Keratinocyte (primary cell): ENCODE data around the gene TMEM87B. TPM values are rescaled to one million over a fixed set of nuclear protein-coding genes. Genes with fewer than 3 reads are reported as not detected.

Experiments used
- DNase-seq: peaks from one replicate; pipeline ENCODE4 v3.0.0-alpha.2; 2011; ENCODE audit warnings: low read depth, missing footprints, low spot score
- FAIRE-seq: peaks from 2 replicates; lab custom pipeline; 2011; peaks lifted over from hg19 to GRCh38; lab: Jason Lieb, UNC
- H2AFZ ChIP-seq: 2 replicates; pipeline ENCODE4 v1.6.0; 2012; ENCODE audit warnings: low read length, control low read depth, inconsistent platforms; ENCODE audit not compliant: control insufficient read depth
- H3K27ac ChIP-seq: 2 replicates; pipeline ENCODE4 v1.5.1; 2011; ENCODE audit warnings: low read length; ENCODE audit not compliant: control insufficient read depth, insufficient read depth
- H3K27me3 ChIP-seq: 3 replicates; pipeline ENCODE4 v1.6.0; 2011; ENCODE audit warnings: low read length; ENCODE audit not compliant: control insufficient read depth, insufficient read depth; ENCODE audit errors: extremely low read depth
- H3K36me3 ChIP-seq, 2 experiments: 2 replicates in 1 of 2; 3 replicates in 1 of 2; pipeline ENCODE4 v1.5.1; 2011; ENCODE audit warnings: low read length in 2 of 2, mild to moderate bottlenecking in 1 of 2; ENCODE audit not compliant: control insufficient read depth in 2 of 2, insufficient read depth in 2 of 2; ENCODE audit errors: extremely low read depth in 1 of 2
- H3K4me1 ChIP-seq: 3 replicates; pipeline ENCODE4 v1.5.1; 2011; ENCODE audit warnings: low read length; ENCODE audit not compliant: control insufficient read depth, insufficient read depth; ENCODE audit errors: extremely low read depth
- H3K4me2 ChIP-seq: 3 replicates; pipeline ENCODE4 v1.6.0; 2011; ENCODE audit warnings: low read depth, low read length; ENCODE audit not compliant: control insufficient read depth, insufficient read depth; ENCODE audit errors: extremely low read depth
- H3K4me3 ChIP-seq, 3 experiments: fragments of 200-600 bp in 1 of 3; sonication (generic) in 1 of 3; 2 replicates in 2 of 3; 3 replicates in 1 of 3; pipeline ENCODE4 v1.5.1; 2011 to 2016; ENCODE audit warnings: low read length in 3 of 3, mild to moderate bottlenecking in 3 of 3, control low read depth in 2 of 3, inconsistent platforms in 1 of 3, low read depth in 1 of 3, mixed read lengths in 1 of 3, mixed run types in 1 of 3, moderate library complexity in 1 of 3; ENCODE audit not compliant: control insufficient read depth in 2 of 3, insufficient read depth in 2 of 3; ENCODE audit errors: extremely low read depth in 1 of 3
- H3K79me2 ChIP-seq: 2 replicates; pipeline ENCODE4 v1.6.0; 2012; ENCODE audit warnings: low read length; ENCODE audit not compliant: control insufficient read depth, insufficient read depth
- H3K9ac ChIP-seq: 3 replicates; pipeline ENCODE4 v1.6.0; 2011; ENCODE audit warnings: low read length; ENCODE audit not compliant: control insufficient read depth, insufficient read depth; ENCODE audit errors: extremely low read depth
- H3K9me1 ChIP-seq: 3 replicates; pipeline ENCODE4 v1.6.0; 2011; ENCODE audit warnings: low read length; ENCODE audit not compliant: control insufficient read depth, insufficient read depth; ENCODE audit errors: extremely low read depth
- H3K9me3 ChIP-seq: 2 replicates; pipeline ENCODE4 v1.5.1; 2012; ENCODE audit warnings: low read depth, low read length; ENCODE audit not compliant: control insufficient read depth
- H4K20me1 ChIP-seq: 3 replicates; pipeline ENCODE4 v1.6.0; 2011; ENCODE audit warnings: low read length; ENCODE audit not compliant: control insufficient read depth, insufficient read depth; ENCODE audit errors: extremely low read depth
- EZH2 ChIP-seq: IDR thresholded peaks from one replicate; pipeline ENCODE4 v1.6.1; 2012; ENCODE audit warnings: inconsistent platforms, mild to moderate bottlenecking, low read length, moderate library complexity
- dilution Hi-C: fragments of 300-500 bp; cut with MboI; formaldehyde crosslinking; loops from one replicate; pipeline ENCODE4 v1.7.0; 2020; ENCODE audit warnings: low sequenced_read_pairs; ENCODE audit not compliant: extremely low pct_ligation_motif_present
- polyA plus RNA-seq, 5 experiments: library from polyadenylated mRNA; depleted of rRNA in 3 of 5; stranded (reverse) in 3 of 5; stranded (forward) in 1 of 5; unstranded in 1 of 5; fragments of >200 nt; gene quantifications; 1 replicate in 1 of 5; 2 replicates in 3 of 5; 3 replicates in 1 of 5; pipeline versions ENCODE4 v1.2.1 to v1.2.3, GENCODE V29; 2011 to 2012; ENCODE audit warnings: missing spikeins in 2 of 5, low read depth in 1 of 5, low replicate concordance in 1 of 5
- TF ChIP-seq, protein P1 (sequence below), 3 experiments: IDR thresholded peaks in 1 of 3; conservative IDR thresholded peaks in 1 of 3; optimal IDR thresholded peaks in 1 of 3; 2 replicates in 2 of 3; 3 replicates in 1 of 3; pipeline versions ENCODE3 to v1.5.1; 2011; ENCODE audit warnings: low read length in 3 of 3, mild to moderate bottlenecking in 3 of 3, moderate library complexity in 2 of 3, control low read depth in 1 of 3, inconsistent platforms in 1 of 3; ENCODE audit not compliant: insufficient read depth in 2 of 3; ENCODE audit errors: extremely low read depth in 1 of 3

TMEM87B gene
- polyA plus RNA-seq, 1 donor (not counting 4 experiments of a cell fraction or from before 2014, with no cell fraction given), result 37.3 TPM

DNA sequence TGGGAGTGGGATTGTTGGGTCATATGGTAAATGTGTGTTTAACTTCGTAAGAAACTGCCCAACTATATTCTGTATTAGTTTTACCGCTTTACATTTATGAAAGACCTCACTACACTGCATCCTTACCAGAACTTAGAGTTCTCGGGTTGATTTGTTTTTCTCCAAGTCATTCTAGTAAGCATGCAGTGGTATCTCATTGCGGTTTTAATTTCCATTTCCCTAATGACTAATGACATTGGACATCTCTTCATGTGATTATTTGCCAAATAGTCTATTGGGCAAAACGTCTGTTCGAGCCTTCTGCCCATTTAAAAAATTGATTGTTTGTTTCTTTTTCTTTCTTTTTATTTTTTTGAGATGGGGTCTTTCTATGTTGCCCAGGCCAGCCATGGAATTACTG, 89.9 kb downstream of the TMEM87B start:
- no peak overlapping the region for H3K4me2 ChIP-seq
- dilution Hi-C loops, result no loop called here

DNA sequence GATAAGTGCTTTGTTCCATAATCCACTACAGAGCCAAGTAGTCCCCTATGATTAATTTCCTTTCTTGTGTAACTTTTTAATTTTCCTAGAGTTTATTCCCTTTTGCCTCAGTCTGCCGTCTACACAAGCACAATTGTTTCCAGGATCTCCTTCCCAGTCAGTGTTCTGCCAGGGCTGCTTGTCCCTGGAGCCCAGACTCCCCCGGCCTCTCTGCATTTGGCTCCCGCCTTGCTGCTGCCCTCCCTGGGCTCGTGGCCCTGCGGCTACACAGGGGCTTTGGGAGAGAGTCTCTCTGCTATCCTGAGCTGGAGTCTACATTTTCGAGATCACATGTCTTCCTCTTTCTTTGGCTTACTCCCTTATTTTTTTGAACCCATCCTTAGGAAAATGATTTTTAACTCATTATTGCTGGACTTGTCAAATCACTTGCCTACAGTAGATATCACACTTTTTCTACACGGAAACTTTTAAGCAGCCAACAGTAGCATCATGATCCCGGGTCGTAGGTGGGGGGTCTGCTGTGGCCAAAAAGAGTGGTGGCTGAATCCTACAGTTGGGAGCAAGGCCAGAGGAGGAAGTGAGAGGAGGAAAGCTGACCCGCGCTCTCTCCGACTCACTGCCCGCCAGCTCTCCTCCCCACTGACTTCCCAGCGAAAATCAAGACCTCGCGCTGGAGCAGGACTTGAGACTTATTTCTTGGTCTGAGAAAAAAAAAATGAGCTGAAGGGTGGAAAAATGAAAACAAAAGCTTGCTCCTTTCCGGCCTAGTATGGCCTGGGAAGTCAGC, 92.5 kb downstream of the TMEM87B start:
- dilution Hi-C loops, result no loop called here
- H3K27me3 ChIP-seq, result peaks cover 5% of the 10 kb centered on the region
- no peak for DNase-seq
- H3K4me3 ChIP-seq, result no peak overlapping the region
- no peak for TF ChIP-seq EZH2
- TF ChIP-seq, protein P1, sequence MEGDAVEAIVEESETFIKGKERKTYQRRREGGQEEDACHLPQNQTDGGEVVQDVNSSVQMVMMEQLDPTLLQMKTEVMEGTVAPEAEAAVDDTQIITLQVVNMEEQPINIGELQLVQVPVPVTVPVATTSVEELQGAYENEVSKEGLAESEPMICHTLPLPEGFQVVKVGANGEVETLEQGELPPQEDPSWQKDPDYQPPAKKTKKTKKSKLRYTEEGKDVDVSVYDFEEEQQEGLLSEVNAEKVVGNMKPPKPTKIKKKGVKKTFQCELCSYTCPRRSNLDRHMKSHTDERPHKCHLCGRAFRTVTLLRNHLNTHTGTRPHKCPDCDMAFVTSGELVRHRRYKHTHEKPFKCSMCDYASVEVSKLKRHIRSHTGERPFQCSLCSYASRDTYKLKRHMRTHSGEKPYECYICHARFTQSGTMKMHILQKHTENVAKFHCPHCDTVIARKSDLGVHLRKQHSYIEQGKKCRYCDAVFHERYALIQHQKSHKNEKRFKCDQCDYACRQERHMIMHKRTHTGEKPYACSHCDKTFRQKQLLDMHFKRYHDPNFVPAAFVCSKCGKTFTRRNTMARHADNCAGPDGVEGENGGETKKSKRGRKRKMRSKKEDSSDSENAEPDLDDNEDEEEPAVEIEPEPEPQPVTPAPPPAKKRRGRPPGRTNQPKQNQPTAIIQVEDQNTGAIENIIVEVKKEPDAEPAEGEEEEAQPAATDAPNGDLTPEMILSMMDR (optimal IDR thresholded peaks at IDR 0.05 in 1 of 3, IDR thresholded peaks at IDR 0.05 in 1 of 3, conservative IDR thresholded peaks at IDR 0.05 in 1 of 3; ENCODE audit: extremely low read depth in 1 of 3, insufficient read depth in 2 of 3, low read length in 3 of 3), result no peak
- no peak overlapping the region for H3K27ac ChIP-seq
- H3K9ac ChIP-seq, result no peak overlapping the region
- H3K4me2 ChIP-seq, result no peak overlapping the region
- H3K9me3 ChIP-seq, result no peaks in the 10 kb centered on the region
- FAIRE-seq, result no peak
- H3K9me1 ChIP-seq, result no peaks in the 10 kb centered on the region
- H4K20me1 ChIP-seq, result no peaks in the 10 kb centered on the region
- no peaks in the 10 kb centered on the region for H3K79me2 ChIP-seq
- H2AFZ ChIP-seq, result no peak overlapping the region
- H3K4me1 ChIP-seq, result peaks cover 13% of the 10 kb centered on the region
- no peaks in the 10 kb centered on the region for H3K36me3 ChIP-seq

More for the DNA sequence above, 89.9 kb downstream of the TMEM87B start:
- Histone ChIP-seq H3K9me3 (no peaks in the 10 kb centered on the region), H3K4me3 (no peak overlapping the region), H3K9ac (no peak overlapping the region), H3K9me1 (no peaks in the 10 kb centered on the region), H2AFZ (no peak overlapping the region), H3K79me2 (no peaks in the 10 kb centered on the region), H3K27ac (no peak overlapping the region), H4K20me1 (no peaks in the 10 kb centered on the region), H3K27me3 (peaks cover 20% of the 10 kb centered on the region), H3K4me1 (peaks cover under 1% of the 10 kb centered on the region), H3K36me3 (no peaks in the 10 kb centered on the region)
- FAIRE-seq (no peak), DNase-seq (no peak)
- TF ChIP-seq, protein P1 (optimal IDR thresholded peaks at IDR 0.05 in 1 of 3, IDR thresholded peaks at IDR 0.05 in 1 of 3, conservative IDR thresholded peaks at IDR 0.05 in 1 of 3; ENCODE audit: extremely low read depth in 1 of 3, insufficient read depth in 2 of 3, low read length in 3 of 3), result no peak
- TF ChIP-seq EZH2, result no peak
